Panc1 (cell line): ENCODE measurements around the gene UBE2G1. TPM values are rescaled to one million over a fixed set of nuclear protein-coding genes. Genes with fewer than 3 reads are reported as not detected.
A peak's percentile ranks its signal among the peaks of the same experiment; 100 is the strongest.

Source experiments
- ATAC-seq: fragments of 200-7000 bp; cut with Tn5 transposase; 2 replicates; pipeline ENCODE4 v1.9.1; 2020; ENCODE audit warnings: mild to moderate bottlenecking, moderate library complexity
- BruUV-seq: library from RNA; stranded (reverse); fragments of 400-500 nt; replicated peaks from 2 replicates; lab custom pipeline; 2021; lab: Mats Ljungman, UMichigan
- CTCF ChIA-PET: fragments of 300-600 bp; sonication (Branson Sonifier 250); formaldehyde crosslinking; loops from one replicate; lab custom pipeline; 2022; ENCODE audit warnings: antibody characterized with exemption; lab: Charles Lee
- POLR2A ChIA-PET: fragments of 300-600 bp; sonication (Branson Sonifier 250); formaldehyde crosslinking; loops from one replicate; lab custom pipeline; 2022; ENCODE audit warnings: antibody characterized with exemption; lab: Charles Lee
- DNase-seq: peaks from one replicate; pipeline ENCODE4 v3.0.0-alpha.2; 2010; ENCODE audit warnings: low read depth, low spot score
- H3K27ac ChIP-seq: 2 replicates; pipeline ENCODE4 v1.5.1; 2011; ENCODE audit warnings: mild to moderate bottlenecking, low read length, inconsistent platforms
- H3K27me3 ChIP-seq: fragments of 200-500 bp; sonication (Bioruptor generic); 2 replicates; pipeline ENCODE4 v1.6.0; 2014; ENCODE audit warnings: low read length, inconsistent platforms; ENCODE audit not compliant: control insufficient read depth, insufficient read depth
- H3K36me3 ChIP-seq: fragments of 200-500 bp; sonication (Bioruptor generic); 2 replicates; pipeline ENCODE4 v1.5.1; 2014; ENCODE audit warnings: inconsistent platforms, mild to moderate bottlenecking, low read length, moderate library complexity; ENCODE audit not compliant: control insufficient read depth, insufficient read depth
- H3K4me1 ChIP-seq: 2 replicates; pipeline ENCODE4 v1.5.1; 2011; ENCODE audit warnings: inconsistent platforms, mild to moderate bottlenecking, low read length, moderate library complexity; ENCODE audit not compliant: control insufficient read depth, insufficient read depth
- H3K4me3 ChIP-seq, 2 experiments: 2 replicates each; pipeline ENCODE4 v1.5.1; 2011 to 2012; ENCODE audit warnings: low read depth in 2 of 2, low read length in 2 of 2, mild to moderate bottlenecking in 2 of 2, inconsistent platforms in 1 of 2, moderate library complexity in 1 of 2
- H3K9me3 ChIP-seq: fragments of 200-500 bp; sonication (Bioruptor generic); 2 replicates; pipeline ENCODE4 v1.5.1; 2014; ENCODE audit warnings: low read depth, mild to moderate bottlenecking, inconsistent platforms, low read length, moderate library complexity; ENCODE audit not compliant: control insufficient read depth, insufficient read depth
- POLR2AphosphoS5 ChIP-seq: IDR thresholded peaks from 2 replicates; pipeline ENCODE4 v1.6.1; 2012; ENCODE audit warnings: mild to moderate bottlenecking, low read depth, low read length, moderate library complexity
- SIN3A ChIP-seq: IDR thresholded peaks from 2 replicates; pipeline ENCODE4 v1.6.1; 2012; ENCODE audit warnings: low read depth, mild to moderate bottlenecking, low read length, moderate library complexity, borderline replicate concordance; ENCODE audit not compliant: insufficient read depth
- TCF7L2 ChIP-seq: IDR thresholded peaks from 2 replicates; pipeline ENCODE4 v1.6.1; 2011; ENCODE audit warnings: mild to moderate bottlenecking, low read depth, low read length, inconsistent platforms
- in situ Hi-C: cut with HindIII; loops from 2 replicates; pipeline ENCODE4 v1.10.0; 2016; ENCODE audit warnings: low sequenced_read_pairs, low pct_unique_long_range_greater_than_20kb
- intact Hi-C: fragments of 100-400 bp; cut with micrococcal nuclease; formaldehyde crosslinking; loops from one replicate; pipeline ENCODE4 v1.10.0; 2022; ENCODE audit not compliant: unreplicated experiment
- total RNA-seq: library from RNA; stranded (reverse); gene quantifications from one replicate; pipeline ENCODE4 v1.2.1, GENCODE V29; 2021; ENCODE audit not compliant: unreplicated experiment
- TF ChIP-seq, protein P1 (sequence below), 2 experiments: IDR thresholded peaks; 2 replicates each; pipeline ENCODE4 v1.6.1; 2011 to 2012; ENCODE audit warnings: low read depth in 2 of 2, control low read depth in 1 of 2, low read length in 1 of 2, mild to moderate bottlenecking in 1 of 2, moderate library complexity in 1 of 2; ENCODE audit not compliant: insufficient read depth in 1 of 2
- TF ChIP-seq, protein P2 (sequence below): fragments of 450-650 bp; IDR thresholded peaks from 2 replicates; pipeline ENCODE4 v1.5.1; 2017; ENCODE audit warnings: mild to moderate bottlenecking

UBE2G1 gene
- total RNA-seq, 1 experiment from 2014 or later, result 119 TPM

DNA sequence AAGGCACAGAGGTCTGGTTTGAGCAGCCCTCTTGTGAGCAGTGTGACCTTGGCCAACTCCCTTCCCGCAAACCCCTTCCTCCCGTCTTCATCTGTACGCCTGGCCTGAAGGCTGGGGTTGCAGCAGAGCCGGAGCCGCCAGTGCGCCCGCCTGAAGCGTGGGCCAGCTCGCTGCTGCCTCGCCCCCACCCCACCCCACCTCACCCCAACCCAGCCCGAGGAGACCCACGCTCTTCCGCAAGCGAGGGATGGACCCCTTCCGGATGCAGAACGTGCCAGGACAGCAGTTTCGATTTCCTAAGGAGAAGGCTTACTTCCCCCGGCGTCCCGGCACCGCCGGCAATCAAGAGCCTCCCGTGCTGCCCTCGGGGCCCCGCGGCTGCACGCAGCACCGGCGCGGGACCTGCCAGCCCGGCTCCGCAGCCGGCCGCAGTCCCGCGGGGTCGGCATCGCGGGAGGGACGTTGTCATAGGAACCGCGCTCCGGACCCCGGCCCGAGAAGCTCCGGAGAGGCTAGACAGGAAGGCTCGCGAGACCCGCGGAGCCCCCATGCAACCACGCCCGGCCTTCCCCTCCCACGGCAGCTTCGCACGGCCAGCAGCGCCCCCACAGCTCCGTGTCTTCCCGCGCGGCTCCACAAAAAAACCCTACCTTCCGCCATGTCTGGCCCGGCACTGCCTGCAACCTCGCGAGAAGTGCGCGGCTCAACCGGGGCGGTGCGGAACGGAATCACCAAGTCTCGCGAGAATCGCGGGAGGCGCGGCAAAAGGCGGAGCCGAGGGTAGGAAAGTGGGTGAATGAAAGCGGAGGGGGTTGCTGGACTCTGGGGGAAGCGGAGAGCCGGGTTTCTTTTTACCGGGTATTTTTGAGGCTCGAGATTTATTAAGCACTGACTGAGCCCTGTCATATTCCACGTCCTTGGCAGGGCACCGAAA is 102.9 kb downstream of the UBE2G1 start, which contains the start of gene ANKFY1:
Gene ANKFY1, minus strand, starts transcription at position 698 of the 934 bp plus-strand sequence. Its CDS starts 38 bp downstream, at position 660.
- no peaks in the 10 kb centered on the region for H3K27me3 ChIP-seq
- intact Hi-C loops (no loop called here), in situ Hi-C loops (no loop called here)
- peak within 1 kb of the TSS; percentile 83 to 92 for H3K4me3 ChIP-seq
- peaks cover 10% of the 10 kb centered on the region; the same call in 1 of the 2 replicates for H3K36me3 ChIP-seq
- TF ChIP-seq POLR2AphosphoS5 (peak; percentile 94), SIN3A (peak; percentile 54; the same call in 1 of the 2 replicates), TCF7L2 (no peak)
- TF ChIP-seq, protein P1, sequence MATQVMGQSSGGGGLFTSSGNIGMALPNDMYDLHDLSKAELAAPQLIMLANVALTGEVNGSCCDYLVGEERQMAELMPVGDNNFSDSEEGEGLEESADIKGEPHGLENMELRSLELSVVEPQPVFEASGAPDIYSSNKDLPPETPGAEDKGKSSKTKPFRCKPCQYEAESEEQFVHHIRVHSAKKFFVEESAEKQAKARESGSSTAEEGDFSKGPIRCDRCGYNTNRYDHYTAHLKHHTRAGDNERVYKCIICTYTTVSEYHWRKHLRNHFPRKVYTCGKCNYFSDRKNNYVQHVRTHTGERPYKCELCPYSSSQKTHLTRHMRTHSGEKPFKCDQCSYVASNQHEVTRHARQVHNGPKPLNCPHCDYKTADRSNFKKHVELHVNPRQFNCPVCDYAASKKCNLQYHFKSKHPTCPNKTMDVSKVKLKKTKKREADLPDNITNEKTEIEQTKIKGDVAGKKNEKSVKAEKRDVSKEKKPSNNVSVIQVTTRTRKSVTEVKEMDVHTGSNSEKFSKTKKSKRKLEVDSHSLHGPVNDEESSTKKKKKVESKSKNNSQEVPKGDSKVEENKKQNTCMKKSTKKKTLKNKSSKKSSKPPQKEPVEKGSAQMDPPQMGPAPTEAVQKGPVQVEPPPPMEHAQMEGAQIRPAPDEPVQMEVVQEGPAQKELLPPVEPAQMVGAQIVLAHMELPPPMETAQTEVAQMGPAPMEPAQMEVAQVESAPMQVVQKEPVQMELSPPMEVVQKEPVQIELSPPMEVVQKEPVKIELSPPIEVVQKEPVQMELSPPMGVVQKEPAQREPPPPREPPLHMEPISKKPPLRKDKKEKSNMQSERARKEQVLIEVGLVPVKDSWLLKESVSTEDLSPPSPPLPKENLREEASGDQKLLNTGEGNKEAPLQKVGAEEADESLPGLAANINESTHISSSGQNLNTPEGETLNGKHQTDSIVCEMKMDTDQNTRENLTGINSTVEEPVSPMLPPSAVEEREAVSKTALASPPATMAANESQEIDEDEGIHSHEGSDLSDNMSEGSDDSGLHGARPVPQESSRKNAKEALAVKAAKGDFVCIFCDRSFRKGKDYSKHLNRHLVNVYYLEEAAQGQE (IDR thresholded peaks at IDR 0.05; ENCODE audit: insufficient read depth in 1 of 2, low read depth in 2 of 2, low read length in 1 of 2), result 0 out of 4 replicates have a peak, but pooled peaks of 1 of the 2 experiments have one; percentile 51
- TF ChIP-seq, protein P2, sequence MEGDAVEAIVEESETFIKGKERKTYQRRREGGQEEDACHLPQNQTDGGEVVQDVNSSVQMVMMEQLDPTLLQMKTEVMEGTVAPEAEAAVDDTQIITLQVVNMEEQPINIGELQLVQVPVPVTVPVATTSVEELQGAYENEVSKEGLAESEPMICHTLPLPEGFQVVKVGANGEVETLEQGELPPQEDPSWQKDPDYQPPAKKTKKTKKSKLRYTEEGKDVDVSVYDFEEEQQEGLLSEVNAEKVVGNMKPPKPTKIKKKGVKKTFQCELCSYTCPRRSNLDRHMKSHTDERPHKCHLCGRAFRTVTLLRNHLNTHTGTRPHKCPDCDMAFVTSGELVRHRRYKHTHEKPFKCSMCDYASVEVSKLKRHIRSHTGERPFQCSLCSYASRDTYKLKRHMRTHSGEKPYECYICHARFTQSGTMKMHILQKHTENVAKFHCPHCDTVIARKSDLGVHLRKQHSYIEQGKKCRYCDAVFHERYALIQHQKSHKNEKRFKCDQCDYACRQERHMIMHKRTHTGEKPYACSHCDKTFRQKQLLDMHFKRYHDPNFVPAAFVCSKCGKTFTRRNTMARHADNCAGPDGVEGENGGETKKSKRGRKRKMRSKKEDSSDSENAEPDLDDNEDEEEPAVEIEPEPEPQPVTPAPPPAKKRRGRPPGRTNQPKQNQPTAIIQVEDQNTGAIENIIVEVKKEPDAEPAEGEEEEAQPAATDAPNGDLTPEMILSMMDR, result no peak
- ATAC-seq (peak; percentile 96), DNase-seq (peak; percentile 69)
- H3K9me3 ChIP-seq, result peaks cover 17% of the 10 kb centered on the region
- CTCF ChIA-PET, result no interaction called here
- H3K4me1 ChIP-seq, result peaks cover 4% of the 10 kb centered on the region; the same call in 1 of the 2 replicates
- POLR2A ChIA-PET, result no interaction called here
- BruUV-seq, result no TSS peak
- H3K27ac ChIP-seq, result peak within 1 kb of the TSS; percentile 94

DNA sequence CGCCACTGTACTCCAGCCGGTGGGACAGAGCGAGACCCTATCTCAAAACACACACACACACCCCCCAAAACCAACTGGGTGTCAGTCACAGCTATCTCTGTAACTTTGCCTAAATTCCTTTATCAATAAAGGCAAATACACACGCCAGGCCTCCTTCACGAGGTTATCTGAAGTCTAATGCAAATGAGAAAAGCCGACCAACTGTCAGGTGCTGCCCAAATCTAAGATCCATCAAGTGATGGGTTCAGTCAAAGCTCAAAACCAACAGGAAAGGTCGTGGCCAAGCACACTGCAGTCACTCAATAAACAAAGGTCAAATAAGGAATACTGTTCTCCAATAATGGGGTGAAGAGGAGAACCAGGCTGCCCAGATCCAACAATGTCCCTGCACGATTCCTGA is 103.8 kb downstream of the UBE2G1 start:
- Histone ChIP-seq H3K27ac (peak overlapping the region; percentile 94), H3K4me3 (peak overlapping the region; percentile 83 to 92), H3K9me3 (peaks cover 21% of the 10 kb centered on the region), H3K4me1 (peaks cover 4% of the 10 kb centered on the region; the same call in 1 of the 2 replicates), H3K27me3 (no peaks in the 10 kb centered on the region), H3K36me3 (peaks cover 5% of the 10 kb centered on the region; the same call in 1 of the 2 replicates)
- TSS peak; percentile 45 for BruUV-seq
- ChIA-PET CTCF (interaction anchor here (0.7 kb wide), 1 partner anchor 216 kb away, joined by 5 read pairs; no protein-coding TSS in a partner anchor), POLR2A (no interaction called here)
- TF ChIP-seq SIN3A (no peak), POLR2AphosphoS5 (no peak)
- ATAC-seq, result no peak
- intact Hi-C loops (no loop called here), in situ Hi-C loops (no loop called here)
- no peak for DNase-seq
